HepG2 (cell line): ENCODE measurements around the gene DNAJC4. TPM values are rescaled to one million over a fixed set of nuclear protein-coding genes. Genes with fewer than 3 reads are reported as not detected.

Experiments used
- ASH2L ChIP-seq: fragments of 300-600, 200-600 bp; sonication (generic); IDR thresholded peaks from 2 replicates; pipeline ENCODE4 v1.7.0; 2017; ENCODE audit warnings: low read depth, mild to moderate bottlenecking, moderate library complexity, mixed read lengths, low read length; ENCODE audit not compliant: insufficient read length
- ELF4 ChIP-seq: sonication (generic); formaldehyde crosslinking; IDR thresholded peaks from 2 replicates; pipeline ENCODE4 v1.5.0; 2020; ENCODE audit warnings: missing genetic modification reagents, mild to moderate bottlenecking, moderate library complexity, borderline replicate concordance
- GATAD2A ChIP-seq: IDR thresholded peaks from 2 replicates; pipeline ENCODE4 v1.6.1; 2016
- GLI4 ChIP-seq: sonication (generic); formaldehyde crosslinking; IDR thresholded peaks from 2 replicates; pipeline ENCODE4 v1.5.1; 2020; ENCODE audit warnings: missing genetic modification reagents, mild to moderate bottlenecking, moderate library complexity, borderline replicate concordance
- GTF2F1 ChIP-seq: fragments of 150-350 bp; IDR thresholded peaks from 2 replicates; pipeline ENCODE4 v1.6.1; 2014; ENCODE audit warnings: low read length
- IRF2 ChIP-seq: IDR thresholded peaks from 2 replicates; pipeline ENCODE4 v1.6.1; 2018; ENCODE audit warnings: missing genetic modification reagents, missing compliant biosample characterization
- KDM5B ChIP-seq: sonication (generic); formaldehyde crosslinking; IDR thresholded peaks from 2 replicates; pipeline ENCODE4 v1.4.0; 2020; ENCODE audit warnings: missing genetic modification reagents, mild to moderate bottlenecking, borderline replicate concordance
- MED8 ChIP-seq: sonication (generic); formaldehyde crosslinking; IDR thresholded peaks from 2 replicates; pipeline ENCODE4 v1.8.1; 2023; ENCODE audit warnings: mild to moderate bottlenecking, missing genetic modification reagents; ENCODE audit not compliant: insufficient replicate concordance
- NFYB ChIP-seq: sonication (generic); formaldehyde crosslinking; IDR thresholded peaks from 2 replicates; pipeline ENCODE4 v1.4.0; 2020; ENCODE audit warnings: missing genetic modification reagents
- NONO ChIP-seq, 2 experiments: fragments of 450-650 bp in 1 of 2; sonication (generic) in 1 of 2; formaldehyde crosslinking in 1 of 2; IDR thresholded peaks in 1 of 2; conservative IDR thresholded peaks in 1 of 2; 2 replicates each; pipeline versions ENCODE4 v1.6.1 to v1.8.0; 2017 to 2022; ENCODE audit warnings: mild to moderate bottlenecking in 1 of 2, missing genetic modification reagents in 1 of 2, moderate library complexity in 1 of 2
- RXRA ChIP-seq: sonication (generic); formaldehyde crosslinking; IDR thresholded peaks from 2 replicates; pipeline ENCODE4 v1.5.1; 2020; ENCODE audit warnings: missing genetic modification reagents
- RXRB ChIP-seq: IDR thresholded peaks from 2 replicates; pipeline ENCODE4 v1.6.1; 2016; ENCODE audit warnings: borderline replicate concordance, missing genetic modification reagents, missing compliant biosample characterization
- SP2 ChIP-seq: sonication (generic); formaldehyde crosslinking; IDR thresholded peaks from 2 replicates; pipeline ENCODE4 v1.5.1; 2020; ENCODE audit warnings: mild to moderate bottlenecking, missing genetic modification reagents
- TAF15 ChIP-seq: fragments of 200-400 bp; formaldehyde crosslinking; IDR thresholded peaks from one replicate; pipeline ENCODE4 v1.6.1; 2018; ENCODE audit warnings: mild to moderate bottlenecking, low read depth, low read length; ENCODE audit not compliant: poor library complexity, severe bottlenecking
- polyA plus RNA-seq, 8 experiments: library from polyadenylated mRNA; depleted of rRNA in 3 of 8; stranded (reverse) in 7 of 8; unstranded in 1 of 8; fragments of >200 nt; fragmentation: Illumina TruSeq in 4 of 8; extraction: Trizol in 4 of 8; gene quantifications; 2 replicates each; pipeline versions ENCODE4 v1.2.1 to v1.2.3, GENCODE V29; 2011 to 2016; ENCODE audit warnings: low read depth in 4 of 8, missing spikeins in 1 of 8, mixed read lengths in 1 of 8; ENCODE audit not compliant: insufficient read depth in 1 of 8
- total RNA-seq, 5 experiments: library from RNA; depleted of rRNA; stranded (reverse); fragments of >200 nt; fragmentation: Illumina TruSeq; extraction: Trizol; gene quantifications; 2 replicates each; pipeline ENCODE4 v1.2.3, GENCODE V29; 2016; ENCODE audit warnings: low read depth in 1 of 5
- TF ChIP-seq, protein P1 (sequence below): sonication (generic); IDR thresholded peaks from 2 replicates; pipeline ENCODE4 v1.6.1; 2016; ENCODE audit warnings: low read depth, borderline replicate concordance
- TF ChIP-seq, protein P2 (sequence below): sonication (generic); formaldehyde crosslinking; IDR thresholded peaks from 2 replicates; pipeline ENCODE4 v1.4.0; 2020; ENCODE audit warnings: missing genetic modification reagents

The DNAJC4 gene
- total and polyA plus RNA-seq, 2 of the 13 experiments (the other 11 are each of a cell fraction or from before 2014, with no cell fraction given), result 10.3 to 60.8 TPM

DNA sequence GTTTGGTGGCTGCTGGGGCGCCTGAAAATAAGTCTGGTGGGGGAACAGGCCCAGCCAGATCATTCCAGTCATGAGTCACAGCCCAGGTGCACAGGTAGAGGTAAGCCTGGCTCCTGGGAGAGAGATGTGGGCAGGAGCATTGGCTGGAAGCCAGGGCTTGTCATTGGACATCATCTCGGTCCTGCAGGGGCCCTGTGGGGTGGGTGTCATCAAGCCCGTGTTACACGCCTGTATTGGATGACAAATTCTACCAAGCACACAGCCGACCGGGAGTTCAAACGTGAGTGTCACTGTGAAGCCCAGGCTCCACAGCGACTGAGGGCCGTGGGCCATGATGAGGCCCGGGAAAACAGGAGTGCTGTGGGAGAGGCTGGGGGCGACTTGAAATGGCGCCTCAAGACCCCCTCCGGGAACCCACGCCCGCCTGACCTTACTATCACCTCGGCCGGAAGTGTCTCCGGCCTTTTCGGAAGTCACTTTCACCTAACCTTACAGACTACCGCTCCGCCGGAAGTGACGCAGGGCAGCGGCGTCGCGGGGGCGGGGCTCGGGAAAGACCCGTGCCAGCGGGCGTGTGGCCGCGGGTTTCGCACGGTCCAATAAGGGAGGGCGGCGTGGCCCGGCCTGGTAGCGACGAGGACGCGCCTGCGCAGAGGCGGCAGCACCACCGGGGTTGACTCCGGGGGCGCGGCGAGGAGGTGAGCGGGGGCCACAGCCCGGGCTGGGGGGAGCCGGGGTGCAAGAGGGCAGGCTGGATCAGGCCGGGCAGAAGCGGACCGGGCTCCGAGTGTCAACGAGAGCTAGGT is 10.3 kb downstream of the DNAJC4 start, which contains the start of gene FKBP2 (continued):
- TF ChIP-seq NONO (IDR thresholded peaks at IDR 0.05), result no peak
- peak; percentile 66 for TF ChIP-seq NONO (CRISPR knock-in tag; conservative IDR thresholded peaks at IDR 0.05)
- peak; percentile 56; the same call in 1 of the 2 replicates for TF ChIP-seq IRF2 (CRISPR knock-in tag)
- peak; percentile 36; the same call in 1 of the 2 replicates for TF ChIP-seq GATAD2A (CRISPR knock-in tag)
- TF ChIP-seq, protein P1, sequence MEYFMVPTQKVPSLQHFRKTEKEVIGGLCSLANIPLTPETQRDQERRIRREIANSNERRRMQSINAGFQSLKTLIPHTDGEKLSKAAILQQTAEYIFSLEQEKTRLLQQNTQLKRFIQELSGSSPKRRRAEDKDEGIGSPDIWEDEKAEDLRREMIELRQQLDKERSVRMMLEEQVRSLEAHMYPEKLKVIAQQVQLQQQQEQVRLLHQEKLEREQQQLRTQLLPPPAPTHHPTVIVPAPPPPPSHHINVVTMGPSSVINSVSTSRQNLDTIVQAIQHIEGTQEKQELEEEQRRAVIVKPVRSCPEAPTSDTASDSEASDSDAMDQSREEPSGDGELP, result peak; percentile 10; the same call in 1 of the 2 replicates
- TF ChIP-seq MED8, result peak; percentile 48
- TF ChIP-seq, protein P2, sequence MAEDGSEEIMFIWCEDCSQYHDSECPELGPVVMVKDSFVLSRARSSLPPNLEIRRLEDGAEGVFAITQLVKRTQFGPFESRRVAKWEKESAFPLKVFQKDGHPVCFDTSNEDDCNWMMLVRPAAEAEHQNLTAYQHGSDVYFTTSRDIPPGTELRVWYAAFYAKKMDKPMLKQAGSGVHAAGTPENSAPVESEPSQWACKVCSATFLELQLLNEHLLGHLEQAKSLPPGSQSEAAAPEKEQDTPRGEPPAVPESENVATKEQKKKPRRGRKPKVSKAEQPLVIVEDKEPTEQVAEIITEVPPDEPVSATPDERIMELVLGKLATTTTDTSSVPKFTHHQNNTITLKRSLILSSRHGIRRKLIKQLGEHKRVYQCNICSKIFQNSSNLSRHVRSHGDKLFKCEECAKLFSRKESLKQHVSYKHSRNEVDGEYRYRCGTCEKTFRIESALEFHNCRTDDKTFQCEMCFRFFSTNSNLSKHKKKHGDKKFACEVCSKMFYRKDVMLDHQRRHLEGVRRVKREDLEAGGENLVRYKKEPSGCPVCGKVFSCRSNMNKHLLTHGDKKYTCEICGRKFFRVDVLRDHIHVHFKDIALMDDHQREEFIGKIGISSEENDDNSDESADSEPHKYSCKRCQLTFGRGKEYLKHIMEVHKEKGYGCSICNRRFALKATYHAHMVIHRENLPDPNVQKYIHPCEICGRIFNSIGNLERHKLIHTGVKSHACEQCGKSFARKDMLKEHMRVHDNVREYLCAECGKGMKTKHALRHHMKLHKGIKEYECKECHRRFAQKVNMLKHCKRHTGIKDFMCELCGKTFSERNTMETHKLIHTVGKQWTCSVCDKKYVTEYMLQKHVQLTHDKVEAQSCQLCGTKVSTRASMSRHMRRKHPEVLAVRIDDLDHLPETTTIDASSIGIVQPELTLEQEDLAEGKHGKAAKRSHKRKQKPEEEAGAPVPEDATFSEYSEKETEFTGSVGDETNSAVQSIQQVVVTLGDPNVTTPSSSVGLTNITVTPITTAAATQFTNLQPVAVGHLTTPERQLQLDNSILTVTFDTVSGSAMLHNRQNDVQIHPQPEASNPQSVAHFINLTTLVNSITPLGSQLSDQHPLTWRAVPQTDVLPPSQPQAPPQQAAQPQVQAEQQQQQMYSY, result 0 out of 2 replicates have a peak, but pooled peaks have one; percentile 45
- TF ChIP-seq ASH2L, result peak; percentile 74
- no peak for TF ChIP-seq GTF2F1
- peak; percentile 79 for TF ChIP-seq SP2 (CRISPR knock-in tag)
- TF ChIP-seq GLI4 (CRISPR knock-in tag), result peak; percentile 68; the same call in 1 of the 2 replicates
- peak; percentile 71 for TF ChIP-seq RXRB (CRISPR knock-in tag)
- peak; percentile 48; the same call in 1 of the 2 replicates for TF ChIP-seq KDM5B (CRISPR knock-in tag)
- peak; percentile 83 for TF ChIP-seq NFYB (CRISPR knock-in tag)
- TF ChIP-seq ELF4, result no peak
- TF ChIP-seq TAF15, result peak; percentile 90
- TF ChIP-seq RXRA (CRISPR knock-in tag), result peak; percentile 81
